GM19240 (cell line): ENCODE data around the gene SLC35F3.
"Not testable (repeated sequence)": the region's sequence is repeated elsewhere in the genome, so short reads cannot be mapped to it uniquely, and the experiment has no call there.

Experiments used
- DNase-seq: peaks from one replicate; pipeline ENCODE4 v3.0.0; 2011; ENCODE audit warnings: low spot score; ENCODE audit not compliant: insufficient read length

SLC35F3 gene

GRCh38 chr1:234355782-234356510 lies 451.5 kb downstream of the SLC35F3 start:
- DNase-seq, result no peak

GRCh38 chr1:234356615-234357269 lies 452.3 kb downstream of the SLC35F3 start:
- not testable (repeated sequence) for DNase-seq

- DNase-seq, result no peak
Measured at GRCh38 chr1:234357831-234358230, 453.4 kb downstream of the SLC35F3 start.

- DNase-seq, result no peak
Measured at GRCh38 chr1:234361102-234361603, 456.7 kb downstream of the SLC35F3 start.

GRCh38 chr1:234362558-234362957 lies 458.1 kb downstream of the SLC35F3 start:
- DNase-seq, result no peak

GRCh38 chr1:234368320-234369032 lies 464.0 kb downstream of the SLC35F3 start:
- no peak for DNase-seq

GRCh38 chr1:234369033-234369430 lies 464.6 kb downstream of the SLC35F3 start:
- no peak for DNase-seq

GRCh38 chr1:234369784-234370183 lies 465.3 kb downstream of the SLC35F3 start:
- DNase-seq, result no peak

GRCh38 chr1:234371414-234371813 lies 466.9 kb downstream of the SLC35F3 start:
- DNase-seq, result no peak

GRCh38 chr1:234372011-234372757 lies 467.7 kb downstream of the SLC35F3 start:
- no peak for DNase-seq

GRCh38 chr1:234373064-234373958 lies 468.8 kb downstream of the SLC35F3 start, which contains the start of gene COA6:
Gene COA6, plus strand, starts transcription at chr1:234373456. Its CDS starts 11 bp downstream, at chr1:234373467.
- DNase-seq, result peak; percentile 70

GRCh38 chr1:234373959-234374254 lies 469.4 kb downstream of the SLC35F3 start:
- DNase-seq, result no peak
